Measurements from ENCODE around the gene TBC1D9. TPM values are rescaled to one million over a fixed set of nuclear protein-coding genes. Genes with fewer than 3 reads are reported as not detected.

Gene TBC1D9
- total RNA-seq, 1 donor from 2014 or later = 0.07 TPM

- H3K27ac Mint-ChIP-seq = no peak overlapping the region
- H3K36me3 Mint-ChIP-seq (ENCODE audit: low read depth) = no peaks in the 10 kb centered on the region
- DNase-seq (ENCODE audit: low spot score) = no peak
- no peak overlapping the region for H3K4me3 Mint-ChIP-seq (ENCODE audit: low read depth)
- H3K9me3 Mint-ChIP-seq = no peaks in the 10 kb centered on the region
- H3K4me1 Mint-ChIP-seq (ENCODE audit: low read depth) = no peaks in the 10 kb centered on the region
- intact Hi-C loops (cut with micrococcal nuclease) = no loop called here
- peaks cover 27% of the 10 kb centered on the region for H3K27me3 Mint-ChIP-seq (ENCODE audit: low read depth)
These were observed 171.7 kb downstream of the TBC1D9 start for GRCh38 chr4:140584439-140584838.

- Mint-ChIP-seq H3K4me1 (ENCODE audit: low read depth) (no peaks in the 10 kb centered on the region), H3K4me3 (ENCODE audit: low read depth) (no peak overlapping the region), H3K27me3 (ENCODE audit: low read depth) (peaks cover 46% of the 10 kb centered on the region)
These were observed 175.1 kb downstream of the TBC1D9 start for GRCh38 chr4:140581078-140581477.

GRCh38 chr4:140579278-140579677 is 176.9 kb downstream of the TBC1D9 start:
- H3K4me3 Mint-ChIP-seq (ENCODE audit: low read depth) = no peak overlapping the region
- no peaks in the 10 kb centered on the region for H3K9me3 Mint-ChIP-seq
- no peaks in the 10 kb centered on the region for H3K4me1 Mint-ChIP-seq (ENCODE audit: low read depth)
- no peak overlapping the region for H3K27ac Mint-ChIP-seq
- intact Hi-C loops (cut with micrococcal nuclease) = no loop called here
- no peaks in the 10 kb centered on the region for H3K36me3 Mint-ChIP-seq (ENCODE audit: low read depth)
- no peak for DNase-seq (ENCODE audit: low spot score)
- H3K27me3 Mint-ChIP-seq (ENCODE audit: low read depth) = peaks cover 44% of the 10 kb centered on the region

More at GRCh38 chr4:140581078-140581477, 175.1 kb downstream of the TBC1D9 start:
- DNase-seq (ENCODE audit: low spot score) = no peak
- Mint-ChIP-seq H3K27ac (no peak overlapping the region), H3K9me3 (no peaks in the 10 kb centered on the region), H3K36me3 (ENCODE audit: low read depth) (no peaks in the 10 kb centered on the region)
- intact Hi-C loops (cut with micrococcal nuclease) = no loop called here

GRCh38 chr4:140575489-140575888 is 180.7 kb downstream of the TBC1D9 start:
- H3K9me3 Mint-ChIP-seq = peaks cover 9% of the 10 kb centered on the region
- peaks cover 58% of the 10 kb centered on the region for H3K27me3 Mint-ChIP-seq (ENCODE audit: low read depth)

GRCh38 chr4:140571620-140572019 is 184.6 kb downstream of the TBC1D9 start:
- no peak for DNase-seq (ENCODE audit: low spot score)
- no peak overlapping the region for H3K4me3 Mint-ChIP-seq (ENCODE audit: low read depth)
- H3K9me3 Mint-ChIP-seq = peaks cover 13% of the 10 kb centered on the region
- H3K27me3 Mint-ChIP-seq (ENCODE audit: low read depth) = peaks cover 59% of the 10 kb centered on the region
- no peaks in the 10 kb centered on the region for H3K36me3 Mint-ChIP-seq (ENCODE audit: low read depth)
- H3K4me1 Mint-ChIP-seq (ENCODE audit: low read depth) = peaks cover 2% of the 10 kb centered on the region
- no peak overlapping the region for H3K27ac Mint-ChIP-seq
- intact Hi-C loops (cut with micrococcal nuclease) = no loop called here

More at GRCh38 chr4:140575489-140575888, 180.7 kb downstream of the TBC1D9 start:
- Mint-ChIP-seq H3K4me1 (ENCODE audit: low read depth) (no peaks in the 10 kb centered on the region), H3K4me3 (ENCODE audit: low read depth) (no peak overlapping the region), H3K36me3 (ENCODE audit: low read depth) (no peaks in the 10 kb centered on the region), H3K27ac (no peak overlapping the region)
- DNase-seq (ENCODE audit: low spot score) = no peak
- intact Hi-C loops (cut with micrococcal nuclease) = no loop called here

Other genes with a start within 250 kb of the TBC1D9 start
- gene ELMOD2, start 232.2 kb downstream of the TBC1D9 start, total RNA-seq = 15.3 and 16.0 TPM in 2 replicates
- gene UCP1, start 187.4 kb downstream of the TBC1D9 start, total RNA-seq = not detected in 2 replicates